Measurements from ENCODE around the gene RBM11.

Gene RBM11

GRCh38 chr21:14243874-14244273 is 27.9 kb downstream of the RBM11 start:
- Histone ChIP-seq H3K9me3 (ENCODE audit: control insufficient read depth, insufficient read depth, low read length) (no peaks in the 10 kb centered on the region), H3K9ac (ENCODE audit: low read depth, low read length) (no peak overlapping the region), H3K4me1 (ENCODE audit: control insufficient read depth, insufficient read depth, low read length) (peaks cover 9% of the 10 kb centered on the region), H3K4me3 (ENCODE audit: low read depth, low read length) (peak overlapping the region; percentile 13), H3K27me3 (ENCODE audit: control insufficient read depth, insufficient read depth, low read length) (no peaks in the 10 kb centered on the region), H3K36me3 (ENCODE audit: control insufficient read depth, insufficient read depth, low read length) (no peaks in the 10 kb centered on the region)

- no peaks in the 10 kb centered on the region for H3K9me3 ChIP-seq (ENCODE audit: control insufficient read depth, insufficient read depth, low read length)
- no peak overlapping the region for H3K9ac ChIP-seq (ENCODE audit: low read depth, low read length)
- H3K36me3 ChIP-seq (ENCODE audit: control insufficient read depth, insufficient read depth, low read length) = no peaks in the 10 kb centered on the region
- peaks cover 9% of the 10 kb centered on the region for H3K4me1 ChIP-seq (ENCODE audit: control insufficient read depth, insufficient read depth, low read length)
- no peak overlapping the region for H3K4me3 ChIP-seq (ENCODE audit: low read depth, low read length)
- H3K27me3 ChIP-seq (ENCODE audit: control insufficient read depth, insufficient read depth, low read length) = no peaks in the 10 kb centered on the region
Observed at GRCh38 chr21:14244911-14245310, 29.0 kb downstream of the RBM11 start.

DNA sequence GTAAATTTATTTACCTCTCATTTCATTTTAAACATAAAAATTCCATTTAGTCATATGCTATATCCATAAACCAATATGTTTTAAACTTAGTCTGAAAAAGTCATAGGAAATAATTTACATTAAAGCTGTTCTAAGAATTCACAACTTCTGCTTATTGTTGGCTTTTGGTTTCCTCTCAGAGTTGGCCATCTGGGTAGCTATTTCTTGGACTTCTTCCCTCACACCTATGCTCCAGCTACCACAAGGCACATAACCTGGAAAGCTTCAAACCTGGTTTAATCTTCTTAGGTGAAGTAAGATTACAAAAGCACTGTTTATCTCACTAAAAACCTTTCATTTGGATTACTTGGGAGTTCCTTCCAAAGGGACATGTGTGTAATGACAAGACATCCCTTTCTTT is 29.8 kb downstream of the RBM11 start:
- Histone ChIP-seq H3K27me3 (ENCODE audit: control insufficient read depth, insufficient read depth, low read length) (no peaks in the 10 kb centered on the region), H3K9ac (ENCODE audit: low read depth, low read length) (no peak overlapping the region), H3K4me3 (ENCODE audit: low read depth, low read length) (no peak overlapping the region), H3K4me1 (ENCODE audit: control insufficient read depth, insufficient read depth, low read length) (peaks cover 9% of the 10 kb centered on the region), H3K9me3 (ENCODE audit: control insufficient read depth, insufficient read depth, low read length) (no peaks in the 10 kb centered on the region), H3K36me3 (ENCODE audit: control insufficient read depth, insufficient read depth, low read length) (no peaks in the 10 kb centered on the region)

- Histone ChIP-seq H3K36me3 (ENCODE audit: control insufficient read depth, insufficient read depth, low read length) (no peaks in the 10 kb centered on the region), H3K4me1 (ENCODE audit: control insufficient read depth, insufficient read depth, low read length) (no peaks in the 10 kb centered on the region), H3K4me3 (ENCODE audit: low read depth, low read length) (no peak overlapping the region), H3K27me3 (ENCODE audit: control insufficient read depth, insufficient read depth, low read length) (no peaks in the 10 kb centered on the region), H3K9me3 (ENCODE audit: control insufficient read depth, insufficient read depth, low read length) (no peaks in the 10 kb centered on the region), H3K9ac (ENCODE audit: low read depth, low read length) (no peak overlapping the region)
Observed at GRCh38 chr21:14251336-14251735, 35.4 kb downstream of the RBM11 start.

DNA sequence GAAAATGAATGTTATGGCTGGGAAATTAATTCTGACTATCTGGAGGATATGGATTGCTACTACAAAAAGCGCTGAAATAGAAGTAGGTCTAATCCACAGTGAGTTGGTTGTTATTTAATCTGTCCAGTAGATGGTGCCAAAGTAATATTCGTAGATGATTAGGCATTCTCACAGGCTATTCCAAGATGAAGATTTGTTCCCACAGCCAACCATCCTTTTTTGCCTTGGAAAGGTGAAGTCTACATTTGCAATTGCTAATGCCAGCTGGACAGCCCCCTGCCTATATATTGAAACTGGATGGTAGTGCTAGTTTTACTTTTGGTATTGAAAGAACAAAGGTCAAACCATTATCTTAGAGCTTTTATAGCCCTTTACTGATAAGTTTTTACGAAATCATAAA is 43.8 kb downstream of the RBM11 start:
- Histone ChIP-seq H3K9ac (ENCODE audit: low read depth, low read length) (no peak overlapping the region), H3K4me1 (ENCODE audit: control insufficient read depth, insufficient read depth, low read length) (no peaks in the 10 kb centered on the region), H3K36me3 (ENCODE audit: control insufficient read depth, insufficient read depth, low read length) (no peaks in the 10 kb centered on the region), H3K4me3 (ENCODE audit: low read depth, low read length) (no peak overlapping the region), H3K9me3 (ENCODE audit: control insufficient read depth, insufficient read depth, low read length) (no peaks in the 10 kb centered on the region), H3K27me3 (ENCODE audit: control insufficient read depth, insufficient read depth, low read length) (no peaks in the 10 kb centered on the region)

DNA sequence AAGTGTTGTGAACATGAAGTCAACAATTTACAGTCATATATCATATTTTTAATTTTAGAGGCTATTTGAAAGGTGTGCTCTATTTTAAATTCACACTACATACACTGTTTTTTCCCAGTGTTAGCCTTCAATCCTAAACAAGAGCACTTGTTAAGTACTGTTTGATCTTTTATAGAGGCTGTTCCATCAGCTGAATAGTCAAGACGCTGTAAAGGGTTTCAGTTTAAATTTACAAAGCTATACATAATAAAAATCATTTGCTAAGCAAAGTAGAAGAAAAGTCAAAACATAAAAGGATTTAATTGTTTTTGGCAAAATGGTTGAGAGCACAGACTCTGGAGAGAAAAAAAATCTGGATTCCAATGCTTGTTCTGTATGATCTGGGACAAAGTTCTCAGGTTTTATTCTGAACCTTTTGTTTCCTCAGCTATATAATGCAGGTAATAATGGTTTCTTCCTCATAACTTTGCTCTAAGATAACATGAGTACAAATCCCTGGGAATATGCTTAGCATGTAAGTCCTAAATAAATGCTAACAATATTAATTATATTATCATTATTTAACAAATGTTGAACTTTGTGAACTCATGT is 44.3 kb downstream of the RBM11 start:
- H3K36me3 ChIP-seq (ENCODE audit: control insufficient read depth, insufficient read depth, low read length) = no peaks in the 10 kb centered on the region
- no peak overlapping the region for H3K4me3 ChIP-seq (ENCODE audit: low read depth, low read length)
- H3K27me3 ChIP-seq (ENCODE audit: control insufficient read depth, insufficient read depth, low read length) = no peaks in the 10 kb centered on the region
- H3K4me1 ChIP-seq (ENCODE audit: control insufficient read depth, insufficient read depth, low read length) = no peaks in the 10 kb centered on the region
- no peaks in the 10 kb centered on the region for H3K9me3 ChIP-seq (ENCODE audit: control insufficient read depth, insufficient read depth, low read length)
- H3K9ac ChIP-seq (ENCODE audit: low read depth, low read length) = no peak overlapping the region

DNA sequence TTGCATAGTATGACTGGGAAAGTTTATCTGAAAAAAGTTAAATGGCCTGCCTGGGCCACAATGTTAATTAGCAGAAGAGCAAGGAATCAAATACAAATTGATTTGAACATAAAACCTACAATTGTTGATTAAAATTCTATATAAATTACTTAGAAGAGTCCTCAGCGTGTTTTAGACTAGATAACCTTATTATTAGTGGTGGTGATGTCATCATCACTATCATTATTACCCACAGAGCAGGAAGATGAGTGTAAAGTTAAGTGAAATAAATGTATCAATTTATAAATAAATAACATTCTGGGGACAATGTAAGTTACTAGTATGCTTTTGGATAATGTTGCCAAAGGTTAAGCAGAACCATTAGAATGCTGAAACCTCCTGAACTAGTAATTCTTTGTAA is 46.1 kb downstream of the RBM11 start:
- Histone ChIP-seq H3K27me3 (ENCODE audit: control insufficient read depth, insufficient read depth, low read length) (no peaks in the 10 kb centered on the region), H3K36me3 (ENCODE audit: control insufficient read depth, insufficient read depth, low read length) (no peaks in the 10 kb centered on the region), H3K4me3 (ENCODE audit: low read depth, low read length) (no peak overlapping the region), H3K9me3 (ENCODE audit: control insufficient read depth, insufficient read depth, low read length) (no peaks in the 10 kb centered on the region), H3K4me1 (ENCODE audit: control insufficient read depth, insufficient read depth, low read length) (no peaks in the 10 kb centered on the region), H3K9ac (ENCODE audit: low read depth, low read length) (no peak overlapping the region)

DNA sequence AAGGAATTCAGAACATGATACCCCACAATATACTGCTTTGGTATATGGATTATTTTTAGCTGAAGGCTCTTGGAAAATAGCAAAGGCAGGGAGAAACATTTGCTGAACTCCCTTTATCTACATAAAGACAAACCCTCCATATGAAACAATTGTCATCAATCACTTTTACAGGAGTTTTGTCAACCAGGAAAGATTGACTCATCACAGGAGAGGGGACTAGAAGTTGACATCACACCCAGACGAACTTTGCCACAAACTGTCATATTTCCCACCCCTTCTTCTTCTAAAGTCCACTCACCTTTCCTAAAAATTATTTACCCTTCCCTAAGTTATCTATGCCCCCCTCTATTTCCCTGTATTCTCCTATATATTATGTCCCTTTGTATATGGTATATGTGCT is 47.9 kb downstream of the RBM11 start:
- no peaks in the 10 kb centered on the region for H3K27me3 ChIP-seq (ENCODE audit: control insufficient read depth, insufficient read depth, low read length)

GRCh38 chr21:14265023-14265422 is 49.1 kb downstream of the RBM11 start:
- Histone ChIP-seq H3K9me3 (ENCODE audit: control insufficient read depth, insufficient read depth, low read length) (no peaks in the 10 kb centered on the region), H3K4me3 (ENCODE audit: low read depth, low read length) (no peak overlapping the region), H3K9ac (ENCODE audit: low read depth, low read length) (no peak overlapping the region), H3K36me3 (ENCODE audit: control insufficient read depth, insufficient read depth, low read length) (no peaks in the 10 kb centered on the region), H3K27me3 (ENCODE audit: control insufficient read depth, insufficient read depth, low read length) (no peaks in the 10 kb centered on the region), H3K4me1 (ENCODE audit: control insufficient read depth, insufficient read depth, low read length) (no peaks in the 10 kb centered on the region)

More for the DNA sequence above, 47.9 kb downstream of the RBM11 start:
- Histone ChIP-seq H3K9me3 (ENCODE audit: control insufficient read depth, insufficient read depth, low read length) (no peaks in the 10 kb centered on the region), H3K4me3 (ENCODE audit: low read depth, low read length) (no peak overlapping the region), H3K4me1 (ENCODE audit: control insufficient read depth, insufficient read depth, low read length) (no peaks in the 10 kb centered on the region), H3K9ac (ENCODE audit: low read depth, low read length) (no peak overlapping the region), H3K36me3 (ENCODE audit: control insufficient read depth, insufficient read depth, low read length) (no peaks in the 10 kb centered on the region)

- peaks cover 2% of the 10 kb centered on the region for H3K27me3 ChIP-seq (ENCODE audit: control insufficient read depth, insufficient read depth, low read length)
- no peaks in the 10 kb centered on the region for H3K4me1 ChIP-seq (ENCODE audit: control insufficient read depth, insufficient read depth, low read length)
- no peaks in the 10 kb centered on the region for H3K9me3 ChIP-seq (ENCODE audit: control insufficient read depth, insufficient read depth, low read length)
- no peaks in the 10 kb centered on the region for H3K36me3 ChIP-seq (ENCODE audit: control insufficient read depth, insufficient read depth, low read length)
- H3K4me3 ChIP-seq (ENCODE audit: low read depth, low read length) = no peak overlapping the region
- no peak overlapping the region for H3K9ac ChIP-seq (ENCODE audit: low read depth, low read length)
Observed at GRCh38 chr21:14267076-14267475, 51.1 kb downstream of the RBM11 start.

- Histone ChIP-seq H3K36me3 (ENCODE audit: control insufficient read depth, insufficient read depth, low read length) (no peaks in the 10 kb centered on the region), H3K27me3 (ENCODE audit: control insufficient read depth, insufficient read depth, low read length) (peaks cover 16% of the 10 kb centered on the region), H3K9ac (ENCODE audit: low read depth, low read length) (no peak overlapping the region), H3K9me3 (ENCODE audit: control insufficient read depth, insufficient read depth, low read length) (no peaks in the 10 kb centered on the region), H3K4me1 (ENCODE audit: control insufficient read depth, insufficient read depth, low read length) (no peaks in the 10 kb centered on the region), H3K4me3 (ENCODE audit: low read depth, low read length) (no peak overlapping the region)
Observed at GRCh38 chr21:14270631-14271030, 54.7 kb downstream of the RBM11 start.

DNA sequence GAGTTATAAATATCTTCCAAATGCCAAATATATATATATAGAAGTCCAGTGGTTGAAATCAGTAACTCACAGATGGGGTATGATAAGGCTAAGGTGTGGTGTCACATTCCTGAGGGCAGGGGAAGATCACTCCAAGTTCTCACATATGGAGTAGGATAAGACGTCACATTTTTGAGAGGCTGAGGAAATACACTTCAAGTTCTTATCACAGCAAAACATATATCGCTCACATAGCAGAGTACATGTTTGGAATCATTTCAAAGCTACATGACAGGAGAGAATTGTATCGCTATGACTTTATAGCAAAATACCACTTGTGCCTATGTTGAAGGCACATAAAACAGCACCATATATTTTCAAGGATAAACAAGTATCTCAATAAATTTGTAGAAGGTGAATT is 55.1 kb downstream of the RBM11 start:
- Histone ChIP-seq H3K9me3 (ENCODE audit: control insufficient read depth, insufficient read depth, low read length) (no peaks in the 10 kb centered on the region), H3K27me3 (ENCODE audit: control insufficient read depth, insufficient read depth, low read length) (peaks cover 16% of the 10 kb centered on the region), H3K36me3 (ENCODE audit: control insufficient read depth, insufficient read depth, low read length) (no peaks in the 10 kb centered on the region), H3K9ac (ENCODE audit: low read depth, low read length) (no peak overlapping the region), H3K4me1 (ENCODE audit: control insufficient read depth, insufficient read depth, low read length) (no peaks in the 10 kb centered on the region), H3K4me3 (ENCODE audit: low read depth, low read length) (no peak overlapping the region)
